Skeletal muscle tissue (tissue), 4 donors: ENCODE data around the gene ERF. TPM values are rescaled to one million over a fixed set of nuclear protein-coding genes. Genes with fewer than 3 reads are reported as not detected.

Experiments used
- H3K27ac ChIP-seq: one replicate; pipeline ENCODE4 v1.7.0; 2013; ENCODE audit warnings: mild to moderate bottlenecking, low read depth, low read length, inconsistent platforms
- H3K27me3 ChIP-seq, 3 donors: one replicate each; pipeline ENCODE4 v1.7.0; 2013; ENCODE audit warnings: low read length in 3 of 3; ENCODE audit not compliant: control insufficient read depth in 3 of 3, insufficient read depth in 3 of 3
- H3K36me3 ChIP-seq, 3 donors: one replicate each; pipeline ENCODE4 v1.7.0; 2013; ENCODE audit warnings: low read length in 3 of 3; ENCODE audit not compliant: control insufficient read depth in 3 of 3, insufficient read depth in 3 of 3
- H3K4me1 ChIP-seq, 3 donors: one replicate each; pipeline ENCODE4 v1.7.0; 2013; ENCODE audit warnings: low read length in 3 of 3, mild to moderate bottlenecking in 3 of 3; ENCODE audit not compliant: control insufficient read depth in 3 of 3, insufficient read depth in 3 of 3
- H3K4me3 ChIP-seq, 3 donors: one replicate each; pipeline ENCODE4 v1.7.0; 2013; ENCODE audit warnings: low read length in 3 of 3
- H3K9ac ChIP-seq, 3 donors: one replicate each; pipeline ENCODE4 v1.7.0; 2013; ENCODE audit warnings: low read length in 3 of 3, mild to moderate bottlenecking in 3 of 3, moderate library complexity in 2 of 3, low read depth in 1 of 3
- H3K9me3 ChIP-seq, 3 donors: one replicate each; pipeline ENCODE4 v1.7.0; 2013; ENCODE audit warnings: low read length in 3 of 3; ENCODE audit not compliant: control insufficient read depth in 3 of 3
- total RNA-seq: library from RNA; depleted of rRNA; stranded (reverse); fragments of >200 nt; gene quantifications from one replicate; pipeline ENCODE4 v1.2.3, GENCODE V29; 2014
- donor health status: Osteomylitis.

ERF gene
- total RNA-seq, 1 donor from 2014 or later, result 12.0 TPM

DNA sequence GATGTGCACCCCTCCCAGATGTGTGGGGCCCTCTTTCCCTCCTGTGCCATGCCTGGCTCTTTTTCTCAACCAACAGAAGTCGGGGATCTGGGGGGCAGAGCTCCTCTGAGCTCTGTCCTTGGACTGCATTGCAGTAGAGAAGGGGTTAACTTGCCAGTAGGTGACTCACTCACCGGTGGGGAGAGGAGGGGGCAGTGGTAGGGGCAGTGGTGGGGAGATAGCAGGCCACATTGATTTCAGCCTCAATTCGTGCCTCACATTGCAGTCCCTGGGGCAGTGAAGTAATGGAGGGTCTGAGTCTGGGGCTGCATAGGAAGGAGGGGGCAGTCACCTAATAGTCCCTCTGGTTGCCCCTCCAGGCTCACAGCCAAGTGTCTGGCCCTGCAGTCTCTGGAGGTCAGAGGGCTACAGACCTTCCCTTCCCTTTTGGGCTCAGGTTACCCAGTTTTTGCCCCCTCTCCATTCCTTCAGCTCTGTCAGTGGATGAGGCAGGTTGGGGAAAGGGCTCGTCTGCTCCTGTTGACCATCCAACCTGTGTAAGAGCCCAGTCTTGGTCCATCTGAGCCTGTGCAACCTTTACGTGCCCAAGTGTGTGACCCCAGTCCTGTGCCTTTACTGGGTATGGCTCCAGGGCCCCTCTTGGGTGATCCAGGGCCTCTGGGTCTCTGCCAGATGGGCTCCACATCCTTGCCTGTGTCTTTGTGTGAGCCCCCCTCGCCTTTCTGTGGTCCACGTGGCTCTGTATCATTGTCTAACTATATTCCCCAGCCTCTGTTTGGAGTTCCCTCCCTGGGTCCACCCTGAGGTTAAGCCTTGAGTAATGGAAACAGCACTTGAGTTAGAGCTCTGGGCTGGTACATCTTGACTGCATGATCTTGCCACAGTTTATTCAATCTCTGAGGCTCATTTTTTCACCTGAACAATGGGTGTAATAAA lies 27.2 kb upstream of the ERF start:
- H3K27me3 ChIP-seq, result no peaks in the 10 kb centered on the region
- H3K9ac ChIP-seq, result peak overlapping the region in 2 of 3 donors; percentile 70 to 72
- no peaks in the 10 kb centered on the region for H3K9me3 ChIP-seq
- peak overlapping the region in 1 of 3 donors; percentile 51 for H3K4me3 ChIP-seq
- peaks cover 67 to 75% (median 74%) of the 10 kb centered on the region in 3 donors for H3K4me1 ChIP-seq
- peak overlapping the region; percentile 92 for H3K27ac ChIP-seq
- peaks cover under 1 to 1% (median under 1%) of the 10 kb centered on the region in 3 donors for H3K36me3 ChIP-seq

DNA sequence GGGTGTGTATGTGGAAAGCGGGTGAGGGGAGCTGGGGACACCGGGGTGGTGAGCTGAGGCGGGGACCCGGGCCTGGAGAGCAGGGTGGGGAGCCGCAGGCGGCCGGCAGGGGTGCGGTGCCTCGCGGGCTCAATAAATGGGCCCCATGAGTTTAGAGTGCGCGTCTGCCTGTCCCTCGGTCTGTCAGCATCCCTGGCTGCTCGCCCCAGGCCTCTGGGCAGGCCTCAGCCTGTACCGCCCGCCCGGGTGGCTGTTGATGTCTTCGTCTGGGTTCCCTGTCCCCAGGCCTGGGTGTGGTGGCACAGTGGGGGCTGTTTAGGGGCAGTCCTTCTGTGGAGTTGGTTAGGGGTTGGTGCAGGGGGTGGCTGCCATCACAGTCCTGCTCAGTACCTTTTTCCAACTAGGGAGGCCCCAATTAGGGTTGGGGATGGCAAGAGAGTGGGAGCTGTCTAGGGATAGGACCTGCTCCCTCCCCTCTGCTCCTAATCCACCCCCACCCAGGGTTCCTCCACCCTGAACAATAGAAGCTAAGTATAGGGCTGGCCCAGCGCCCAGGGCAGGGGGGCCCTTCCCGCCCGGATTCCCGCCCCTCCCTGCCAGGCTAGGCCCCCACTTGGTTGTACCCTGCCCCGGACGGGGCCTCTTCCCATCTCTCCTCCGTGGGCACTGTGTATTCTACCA lies 26.4 kb upstream of the ERF start:
- peak overlapping the region; percentile 92 for H3K27ac ChIP-seq
- H3K4me1 ChIP-seq, result peaks cover 68 to 82% (median 75%) of the 10 kb centered on the region in 3 donors
- H3K9ac ChIP-seq, result peak overlapping the region; percentile 61 to 74 (median 72)
- H3K9me3 ChIP-seq, result no peaks in the 10 kb centered on the region
- H3K4me3 ChIP-seq, result peak overlapping the region; percentile 43 to 60 (median 51)
- no peaks in the 10 kb centered on the region for H3K27me3 ChIP-seq
- H3K36me3 ChIP-seq, result peaks cover 0 to 3% (median 0%) of the 10 kb centered on the region in 3 donors

DNA sequence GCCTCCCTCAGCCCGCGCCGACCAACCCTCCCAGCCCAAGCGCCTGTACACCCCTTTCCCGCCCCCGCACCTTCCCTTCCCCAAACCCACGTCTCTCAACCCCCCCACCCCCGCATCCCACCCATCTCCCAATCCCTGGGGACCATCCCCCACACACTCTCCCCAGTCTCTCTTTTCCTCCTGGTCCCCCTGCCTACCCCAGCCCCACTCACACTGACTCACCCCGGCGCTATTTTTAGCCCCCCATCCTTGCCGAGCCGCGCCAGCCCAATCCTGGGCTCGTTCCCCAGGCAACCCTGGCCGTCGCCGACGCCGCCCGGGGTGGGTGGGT lies 25.9 kb upstream of the ERF start:
- H3K36me3 ChIP-seq, result peaks cover 0 to 3% (median 0%) of the 10 kb centered on the region in 3 donors
- peak overlapping the region in 2 of 3 donors; percentile 86 to 88 for H3K4me3 ChIP-seq
- peak overlapping the region in 2 of 3 donors; percentile 72 to 85 for H3K9ac ChIP-seq
- H3K9me3 ChIP-seq, result no peaks in the 10 kb centered on the region
- no peaks in the 10 kb centered on the region for H3K27me3 ChIP-seq
- peaks cover 68 to 82% (median 75%) of the 10 kb centered on the region in 3 donors for H3K4me1 ChIP-seq
- H3K27ac ChIP-seq, result peak overlapping the region; percentile 92

- Histone ChIP-seq H3K4me1 (peaks cover 64 to 80% (median 73%) of the 10 kb centered on the region in 3 donors), H3K9ac (peak overlapping the region; percentile 66 to 85 (median 72)), H3K36me3 (peaks cover 2 to 5% (median 2%) of the 10 kb centered on the region in 3 donors)
These were observed 25.2 kb upstream of the ERF start for GRCh38 chr19:42279902-42280814.

GRCh38 chr19:42279155-42279901 lies 24.4 kb upstream of the ERF start:
- peaks cover 8 to 10% (median 10%) of the 10 kb centered on the region in 3 donors for H3K36me3 ChIP-seq
- H3K9me3 ChIP-seq, result no peaks in the 10 kb centered on the region
- H3K4me1 ChIP-seq, result peaks cover 66 to 82% (median 75%) of the 10 kb centered on the region in 3 donors
- peak overlapping the region; percentile 82 to 88 (median 86) for H3K4me3 ChIP-seq
- H3K27ac ChIP-seq, result peak overlapping the region; percentile 92
- H3K9ac ChIP-seq, result peak overlapping the region in 2 of 3 donors; percentile 72 to 85
- H3K27me3 ChIP-seq, result no peaks in the 10 kb centered on the region

More at GRCh38 chr19:42279902-42280814, 25.2 kb upstream of the ERF start:
- peak overlapping the region; percentile 82 to 88 (median 86) for H3K4me3 ChIP-seq
- H3K27ac ChIP-seq, result peak overlapping the region; percentile 92
- H3K9me3 ChIP-seq, result no peaks in the 10 kb centered on the region
- H3K27me3 ChIP-seq, result no peaks in the 10 kb centered on the region

DNA sequence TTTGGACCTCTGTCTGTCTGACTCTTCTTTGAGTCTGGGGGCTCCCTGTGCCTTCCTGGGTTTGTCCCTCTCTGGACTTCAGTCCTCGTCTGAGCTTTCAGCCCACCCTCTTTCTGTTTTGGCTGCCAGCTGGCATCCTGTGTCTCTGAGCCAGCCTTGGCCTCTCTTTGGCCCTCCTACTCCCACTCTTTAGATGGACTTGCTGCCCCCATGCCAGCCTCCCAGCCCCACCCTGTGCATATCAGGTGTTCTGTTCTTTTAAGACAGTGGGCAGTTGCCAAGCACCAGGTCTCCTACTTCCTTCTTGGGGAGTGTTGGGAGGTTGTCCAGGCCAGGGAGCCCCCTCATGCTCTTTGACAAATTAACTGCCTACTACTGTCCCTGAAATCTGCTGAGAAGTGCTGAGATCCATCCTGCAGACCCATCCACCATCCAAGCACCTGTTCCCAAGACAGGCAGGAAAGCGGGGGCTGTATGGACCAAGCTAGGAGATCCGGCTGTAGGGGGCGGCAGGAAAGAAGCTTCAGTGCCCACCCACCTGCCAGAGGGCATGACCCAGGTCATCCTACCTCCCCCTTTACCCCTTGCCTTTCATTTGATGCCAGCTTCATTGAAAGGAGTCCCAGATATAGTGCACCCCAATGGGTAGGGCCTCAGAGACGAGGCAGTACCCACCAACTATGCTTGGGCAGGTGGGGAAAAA lies 23.7 kb upstream of the ERF start:
- Histone ChIP-seq H3K27ac (peak overlapping the region; percentile 92), H3K9ac (peak overlapping the region; percentile 44 to 85 (median 72)), H3K36me3 (peaks cover 14 to 17% (median 17%) of the 10 kb centered on the region in 3 donors), H3K27me3 (no peaks in the 10 kb centered on the region), H3K4me1 (peaks cover 66 to 83% (median 79%) of the 10 kb centered on the region in 3 donors), H3K9me3 (no peaks in the 10 kb centered on the region), H3K4me3 (peak overlapping the region; percentile 38 to 49 (median 42))

DNA sequence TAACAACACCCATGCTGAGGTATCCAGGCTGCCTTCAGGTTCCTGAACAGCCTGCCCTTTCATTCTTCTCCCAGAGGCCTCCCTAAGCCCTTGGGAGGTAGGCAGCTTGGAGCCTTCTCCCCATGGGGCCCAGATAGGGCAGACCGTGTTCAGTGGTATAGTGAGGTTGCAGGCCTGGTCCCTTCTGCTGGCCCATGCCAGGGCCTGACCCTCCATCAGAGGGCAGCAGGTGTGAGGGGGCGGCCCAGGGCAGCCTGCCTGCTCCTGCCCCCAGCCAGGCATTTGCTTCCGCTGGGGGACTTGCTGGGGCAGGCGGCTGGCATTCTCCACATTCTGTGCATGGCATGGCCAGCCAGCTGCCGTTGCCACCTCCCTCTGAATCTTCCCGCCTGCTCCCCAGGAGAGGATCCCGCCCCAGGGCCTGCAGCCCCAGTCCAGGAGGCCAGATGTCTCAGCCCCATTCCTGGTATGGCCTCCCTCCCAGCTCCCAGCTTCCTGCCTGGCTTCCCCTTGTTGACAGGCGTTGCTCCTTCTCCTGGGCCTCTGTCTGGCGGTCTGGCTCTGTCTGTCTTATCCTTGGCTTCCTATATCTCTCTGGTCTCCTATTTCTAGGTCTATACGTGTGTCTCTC lies 23.0 kb upstream of the ERF start:
- peaks cover 61 to 76% (median 75%) of the 10 kb centered on the region in 3 donors for H3K4me1 ChIP-seq
- H3K27ac ChIP-seq, result peak overlapping the region; percentile 92
- peak overlapping the region; percentile 38 to 49 (median 42) for H3K4me3 ChIP-seq
- no peaks in the 10 kb centered on the region for H3K9me3 ChIP-seq
- peaks cover 19 to 24% (median 20%) of the 10 kb centered on the region in 3 donors for H3K36me3 ChIP-seq
- no peaks in the 10 kb centered on the region for H3K27me3 ChIP-seq
- H3K9ac ChIP-seq, result peak overlapping the region; percentile 66 to 85 (median 74)

- H3K9ac ChIP-seq, result peak overlapping the region in 2 of 3 donors; percentile 8 to 85
- peak overlapping the region; percentile 92 for H3K27ac ChIP-seq
- peaks cover 51 to 75% (median 75%) of the 10 kb centered on the region in 3 donors for H3K4me1 ChIP-seq
These were observed 21.9 kb upstream of the ERF start for GRCh38 chr19:42276821-42277220.

More at GRCh38 chr19:42276821-42277220, 21.9 kb upstream of the ERF start:
- Histone ChIP-seq H3K4me3 (no peak overlapping the region), H3K27me3 (no peaks in the 10 kb centered on the region), H3K9me3 (no peaks in the 10 kb centered on the region), H3K36me3 (peaks cover 24 to 33% (median 24%) of the 10 kb centered on the region in 3 donors)
